ENCODE measurements around the gene ZXDB. TPM values are rescaled to one million over a fixed set of nuclear protein-coding genes. Genes with fewer than 3 reads are reported as not detected.
"Not testable (repeated sequence)": the region's sequence is repeated elsewhere in the genome, so short reads cannot be mapped to it uniquely, and the experiment has no call there.

ZXDB gene
- total and polyA plus RNA-seq, 10 of the 15 experiments (the other 5 are each of a cell fraction or from before 2014, with no cell fraction given) = 0.47 to 8.1 (median 2.9) TPM

GRCh38 chrX:57592160-57592893, 516 bp downstream of the ZXDB start:
- RAD21 ChIA-PET (ENCODE audit: unreplicated experiment); BruUV-seq (replicated peaks); H3K4me1 ChIP-seq (ENCODE audit: control insufficient read depth, insufficient read depth, low read length); H3K36me3 ChIP-seq (ENCODE audit: control insufficient read depth in 2 of 2, insufficient read depth in 2 of 2, low read length in 1 of 2); SMC1A ChIA-PET (ENCODE audit: uncharacterized antibody, unreplicated experiment); H3K27me3 ChIP-seq (replicated peaks in 1 of 2; ENCODE audit: control insufficient read depth in 2 of 2, insufficient read depth in 2 of 2, low read length in 1 of 2); FAIRE-seq; H3K9me3 ChIP-seq (replicated peaks; ENCODE audit: control insufficient read depth, insufficient read depth, low read length); H4K20me1 ChIP-seq (ENCODE audit: control insufficient read depth, insufficient read depth); DNase-seq (ENCODE audit: low read depth, low spot score); H3K4me2 ChIP-seq (ENCODE audit: control insufficient read depth, insufficient read depth); POLR2A ChIA-PET; CTCF ChIA-PET: not testable (repeated sequence)
- Histone ChIP-seq H3K9ac (ENCODE audit: control insufficient read depth, insufficient read depth, low read length) (peak overlapping the region; percentile 44; the same call in 1 of the 2 replicates), H3K27ac (ENCODE audit: control insufficient read depth, insufficient read depth) (peak overlapping the region; percentile 57), H2AFZ (ENCODE audit: control insufficient read depth, low read depth, low read length) (peak overlapping the region; percentile 34), H3K4me3 (peak overlapping the region; percentile 53; the same call in 1 of the 2 replicates), H3K79me2 (ENCODE audit: control insufficient read depth, insufficient read depth, low read length) (peaks cover 11% of the 10 kb centered on the region)
- intact Hi-C loops (cut with micrococcal nuclease; ENCODE audit: unreplicated experiment) = loop anchor here (10.0 kb wide), 4 partner anchors 222 to 858 kb away; partner anchors contain the start of gene SPIN3
- whole genome bisulfite sequencing (ENCODE audit: insufficient coverage, insufficient replicate concordance, low lambda C conversion rate, missing lambda C conversion rate) = 49% methylated on average over 52 of the region's 84 CpGs
- in situ Hi-C loops (cut with MboI) = loop anchor here (25.0 kb wide), 1 partner anchor 780 kb away; no protein-coding TSS in a partner anchor
- TF ChIP-seq IKZF1 (conservative IDR thresholded peaks at IDR 0.05) (0 out of 2 replicates have a peak, but pooled peaks have one; percentile 20), NR2F1 (conservative IDR thresholded peaks at IDR 0.05) (peak; percentile 42; the same call in 1 of the 2 replicates), YY1 (IDR thresholded peaks at IDR 0.05; ENCODE audit: low read depth, low read length) (peak; percentile 54; the same call in 1 of the 2 replicates), NKRF (conservative IDR thresholded peaks at IDR 0.05) (0 out of 2 replicates have a peak, but pooled peaks have one; percentile 19)
- TF ChIP-seq, protein P1, sequence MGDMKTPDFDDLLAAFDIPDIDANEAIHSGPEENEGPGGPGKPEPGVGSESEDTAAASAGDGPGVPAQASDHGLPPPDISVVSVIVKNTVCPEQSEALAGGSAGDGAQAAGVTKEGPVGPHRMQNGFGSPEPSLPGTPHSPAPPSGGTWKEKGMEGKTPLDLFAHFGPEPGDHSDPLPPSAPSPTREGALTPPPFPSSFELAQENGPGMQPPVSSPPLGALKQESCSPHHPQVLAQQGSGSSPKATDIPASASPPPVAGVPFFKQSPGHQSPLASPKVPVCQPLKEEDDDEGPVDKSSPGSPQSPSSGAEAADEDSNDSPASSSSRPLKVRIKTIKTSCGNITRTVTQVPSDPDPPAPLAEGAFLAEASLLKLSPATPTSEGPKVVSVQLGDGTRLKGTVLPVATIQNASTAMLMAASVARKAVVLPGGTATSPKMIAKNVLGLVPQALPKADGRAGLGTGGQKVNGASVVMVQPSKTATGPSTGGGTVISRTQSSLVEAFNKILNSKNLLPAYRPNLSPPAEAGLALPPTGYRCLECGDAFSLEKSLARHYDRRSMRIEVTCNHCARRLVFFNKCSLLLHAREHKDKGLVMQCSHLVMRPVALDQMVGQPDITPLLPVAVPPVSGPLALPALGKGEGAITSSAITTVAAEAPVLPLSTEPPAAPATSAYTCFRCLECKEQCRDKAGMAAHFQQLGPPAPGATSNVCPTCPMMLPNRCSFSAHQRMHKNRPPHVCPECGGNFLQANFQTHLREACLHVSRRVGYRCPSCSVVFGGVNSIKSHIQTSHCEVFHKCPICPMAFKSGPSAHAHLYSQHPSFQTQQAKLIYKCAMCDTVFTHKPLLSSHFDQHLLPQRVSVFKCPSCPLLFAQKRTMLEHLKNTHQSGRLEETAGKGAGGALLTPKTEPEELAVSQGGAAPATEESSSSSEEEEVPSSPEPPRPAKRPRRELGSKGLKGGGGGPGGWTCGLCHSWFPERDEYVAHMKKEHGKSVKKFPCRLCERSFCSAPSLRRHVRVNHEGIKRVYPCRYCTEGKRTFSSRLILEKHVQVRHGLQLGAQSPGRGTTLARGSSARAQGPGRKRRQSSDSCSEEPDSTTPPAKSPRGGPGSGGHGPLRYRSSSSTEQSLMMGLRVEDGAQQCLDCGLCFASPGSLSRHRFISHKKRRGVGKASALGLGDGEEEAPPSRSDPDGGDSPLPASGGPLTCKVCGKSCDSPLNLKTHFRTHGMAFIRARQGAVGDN (IDR thresholded peaks at IDR 0.05) = peak; percentile 48; the same call in 1 of the 2 replicates
- ATAC-seq = peak; percentile 88
